Measurements from ENCODE around the gene POLE. TPM values are rescaled to one million over a fixed set of nuclear protein-coding genes. Genes with fewer than 3 reads are reported as not detected.

The POLE gene
- total and polyA plus RNA-seq, 11 donors: 5.3 to 18.6 (median 9.8) TPM

GRCh38 chr12:132724506-132725241 is 37.5 kb upstream of the POLE start:
- Histone ChIP-seq H3K27me3 (no peaks in the 10 kb centered on the region), H3K4me1 (peaks cover 0 to 5% (median 0%) of the 10 kb centered on the region in 12 donors), H3K4me3 (no peak overlapping the region), H3K27ac (no peak overlapping the region), H3K36me3 (peaks cover 5 to 96% (median 92%) of the 10 kb centered on the region in 9 donors), H3K9me3 (no peaks in the 10 kb centered on the region)
- DNase-seq (peak in 1 of 5 donors; percentile 53), ATAC-seq (no peak)
- 89 to 94% (median 90%) methylated on average over 15 to 30 of the region's 30 CpGs for WGBS, 4 donors
- intact Hi-C loops (cut with DNase I): no loop called here
- TF ChIP-seq POLR2A (IDR thresholded peaks at IDR 0.05) (no peak), CTCF (IDR thresholded peaks at IDR 0.05) (no peak)

GRCh38 chr12:132723764-132724140 is 36.6 kb upstream of the POLE start:
- Histone ChIP-seq H3K36me3 (peaks cover 5 to 100% (median 97%) of the 10 kb centered on the region in 9 donors), H3K4me1 (peaks cover 0 to 5% (median 0%) of the 10 kb centered on the region in 12 donors), H3K9me3 (no peaks in the 10 kb centered on the region), H3K4me3 (no peak overlapping the region), H3K27ac (no peak overlapping the region), H3K27me3 (no peaks in the 10 kb centered on the region)
- intact Hi-C loops (cut with DNase I): no loop called here
- TF ChIP-seq POLR2A (IDR thresholded peaks at IDR 0.05) (no peak), CTCF (IDR thresholded peaks at IDR 0.05) (no peak)
- 93 to 96% (median 96%) methylated on average over 2 of the region's 2 CpGs for WGBS, 4 donors
- no peak for ATAC-seq
- DNase-seq: no peak

GRCh38 chr12:132723015-132723763 is 36.0 kb upstream of the POLE start:
- 63 to 78% (median 76%) methylated on average over 25 to 30 of the region's 30 CpGs for WGBS, 4 donors
- Histone ChIP-seq H3K27ac (no peak overlapping the region), H3K9me3 (no peaks in the 10 kb centered on the region), H3K4me3 (no peak overlapping the region), H3K4me1 (peaks cover 0 to 5% (median 0%) of the 10 kb centered on the region in 12 donors), H3K36me3 (peaks cover 5 to 97% (median 91%) of the 10 kb centered on the region in 9 donors), H3K27me3 (no peaks in the 10 kb centered on the region)
- TF ChIP-seq POLR2A (IDR thresholded peaks at IDR 0.05): no peak
- no peak for TF ChIP-seq CTCF (IDR thresholded peaks at IDR 0.05)
- intact Hi-C loops (cut with DNase I): no loop called here
- DNase-seq: peak; percentile 37 to 81 (median 62)
- peak; percentile 78 to 84 (median 82) for ATAC-seq

Measured in heart left ventricle (tissue), 16 donors.